ENCODE results near the gene SKP1.

SKP1 gene

DNA sequence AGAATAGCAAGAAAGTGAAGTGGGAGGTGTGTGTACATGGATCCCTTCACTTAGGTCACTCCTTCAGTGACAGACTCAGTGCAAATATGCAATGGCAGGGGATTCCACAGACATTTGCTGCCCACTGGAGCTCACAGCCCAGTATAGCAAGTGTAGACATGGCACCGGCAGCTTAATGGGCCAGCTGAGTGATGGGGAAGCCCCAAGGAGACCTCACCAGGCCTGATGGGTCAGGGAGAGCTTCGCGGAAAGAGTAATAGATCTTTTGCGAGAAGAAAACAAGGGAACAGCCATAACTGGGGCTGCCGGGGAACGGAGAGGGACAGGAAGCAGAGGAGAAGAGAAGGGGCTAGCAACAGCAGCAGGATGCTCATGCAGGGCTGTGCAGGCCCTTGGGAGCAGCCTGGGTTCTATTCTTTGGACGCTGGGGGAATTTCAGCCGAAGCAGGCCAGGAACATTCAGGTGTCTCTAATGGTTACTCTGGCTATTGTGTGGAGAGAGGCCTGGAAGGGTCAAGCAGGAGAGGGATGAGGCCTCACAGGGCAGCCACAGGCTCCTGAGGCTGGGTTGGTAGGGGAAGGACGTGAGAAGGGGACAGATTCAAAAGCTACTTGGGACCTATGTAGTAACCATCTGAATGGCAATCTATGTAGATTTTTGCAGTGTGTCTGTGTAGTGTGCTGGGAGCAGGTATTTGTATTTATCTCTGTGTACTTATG is 35.3 kb downstream of the SKP1 start:
- peak; percentile 24 for TF ChIP-seq CTCF (IDR thresholded peaks at IDR 0.05; ENCODE audit: control extremely low read depth, extremely low read depth, low read depth, missing control alignments)
- ChIA-PET POLR2A (no interaction called here), CTCF (interaction anchor here (0.7 to 26.3 kb wide), 15 partner anchors 7 to 447 kb away, joined by 3 to 882 read pairs (median 6); no protein-coding TSS in a partner anchor)
- no peak for DNase-seq (ENCODE audit: extremely low spot score)

DNA sequence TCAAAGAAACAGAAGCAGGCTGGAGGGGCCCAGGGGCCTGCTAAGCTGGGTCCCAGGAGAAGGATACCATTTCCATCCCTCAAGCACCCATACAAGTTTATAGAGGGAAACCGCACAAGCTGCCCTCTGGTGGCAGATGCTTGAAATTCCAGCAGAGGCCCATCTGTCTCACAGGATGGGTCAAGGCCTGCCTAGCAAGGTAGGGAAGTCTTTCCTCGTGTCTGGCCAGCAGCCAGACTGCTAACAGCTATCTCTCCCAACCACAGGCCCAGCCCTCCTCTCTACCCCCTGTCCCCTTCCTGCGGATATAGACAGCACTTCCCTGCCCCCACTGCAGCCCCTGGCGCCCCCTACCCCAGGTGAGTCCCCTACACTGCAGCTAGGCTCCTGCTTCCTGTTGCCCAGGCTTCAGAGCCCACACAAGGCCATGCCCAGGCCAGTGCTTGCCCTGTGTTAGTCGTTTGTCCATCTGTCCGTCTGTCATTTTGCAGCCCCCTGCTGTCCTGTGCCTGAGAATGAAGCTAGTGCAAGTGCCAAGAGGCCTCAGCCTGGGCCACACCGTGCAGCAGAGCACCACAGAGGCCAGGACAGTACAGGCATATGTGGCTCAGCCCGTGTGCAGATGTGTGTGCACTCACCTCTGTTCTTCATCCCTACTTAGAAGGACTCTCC is 36.1 kb downstream of the SKP1 start:
- DNase-seq (ENCODE audit: extremely low spot score), result peak; percentile 74

GRCh38 chr5:134139891-134140469 is 36.8 kb downstream of the SKP1 start:
- POLR2A ChIA-PET, result interaction anchor here (1.9 kb wide), 1 partner anchor 37 kb away, joined by 8 read pairs; the partner anchor contains the start of gene SKP1
- DNase-seq (ENCODE audit: extremely low spot score), result no peak
- no peak for TF ChIP-seq CTCF (IDR thresholded peaks at IDR 0.05; ENCODE audit: control extremely low read depth, extremely low read depth, low read depth, missing control alignments)
- CTCF ChIA-PET, result interaction anchor here (0.8 to 26.3 kb wide), 21 partner anchors 8 to 136 kb away, joined by 3 to 882 read pairs (median 7); no protein-coding TSS in a partner anchor

More for the DNA sequence above, 36.1 kb downstream of the SKP1 start:
- POLR2A ChIA-PET, result interaction anchor here (1.9 kb wide), 1 partner anchor 36 kb away, joined by 8 read pairs; the partner anchor contains the start of gene SKP1
- CTCF ChIA-PET, result interaction anchor here (0.7 to 26.3 kb wide), 24 partner anchors 7 to 448 kb away, joined by 3 to 882 read pairs (median 6); no protein-coding TSS in a partner anchor
- peak; percentile 80 for TF ChIP-seq CTCF (IDR thresholded peaks at IDR 0.05; ENCODE audit: control extremely low read depth, extremely low read depth, low read depth, missing control alignments)

- ChIA-PET CTCF (interaction anchor here (1.0 to 26.3 kb wide), 11 partner anchors 9 to 131 kb away, joined by 3 to 882 read pairs (median 13); no protein-coding TSS in a partner anchor), POLR2A (interaction anchor here (0.9 to 1.9 kb wide), 3 partner anchors 28 to 39 kb away, joined by 4 to 8 read pairs (median 5); partner anchors contain the start of gene SKP1)
- DNase-seq (ENCODE audit: extremely low spot score), result no peak
- no peak for TF ChIP-seq CTCF (IDR thresholded peaks at IDR 0.05; ENCODE audit: control extremely low read depth, extremely low read depth, low read depth, missing control alignments)
Measured at GRCh38 chr5:134139377-134139851, 37.3 kb downstream of the SKP1 start.

DNA sequence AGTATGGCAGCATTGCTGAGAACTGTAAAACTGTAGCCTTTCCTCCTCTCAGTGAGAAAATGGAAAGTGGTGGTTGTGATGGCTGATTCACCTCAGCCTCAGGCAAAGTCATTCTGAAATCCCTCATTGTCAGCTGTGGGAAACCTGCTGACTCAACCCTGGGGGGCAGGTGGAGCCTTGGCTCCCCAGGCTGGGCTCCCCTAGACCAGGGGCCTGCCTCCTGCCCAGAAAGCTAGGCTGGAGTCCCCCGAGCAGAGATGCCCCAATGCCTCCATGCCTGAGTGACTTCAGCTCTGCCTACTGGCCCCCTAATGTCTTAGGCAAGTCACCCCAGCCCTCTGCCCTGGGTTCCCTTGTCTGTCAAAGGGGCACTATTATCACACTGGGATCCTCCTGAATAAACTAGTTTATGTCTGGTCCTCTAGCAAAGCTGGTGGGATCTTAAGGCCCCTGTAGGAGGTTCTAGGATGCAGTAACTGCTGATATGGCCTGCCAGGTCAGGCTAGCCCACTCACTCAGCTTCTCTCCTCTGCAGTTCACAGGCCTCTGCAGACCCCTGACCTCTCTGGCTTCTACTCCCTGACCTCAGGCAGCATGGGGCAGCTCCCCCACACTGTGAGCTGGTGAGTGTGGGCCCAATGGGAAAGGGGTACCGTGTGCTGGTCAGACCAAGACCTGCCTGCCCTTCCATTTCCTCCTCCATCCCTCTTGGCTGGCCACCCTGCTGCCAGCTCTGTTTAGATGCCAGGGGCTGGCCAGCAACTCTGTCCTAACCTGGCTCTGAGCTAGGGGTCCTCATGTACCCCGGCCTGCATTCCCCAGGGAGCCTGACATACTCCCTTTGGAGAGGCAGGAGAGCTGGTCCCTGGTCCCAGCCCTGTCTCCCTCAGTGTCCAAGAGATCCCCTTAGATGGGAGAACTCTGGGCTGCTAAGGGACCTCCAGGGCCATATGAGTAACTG is 38.1 kb downstream of the SKP1 start:
- no peak for TF ChIP-seq CTCF (IDR thresholded peaks at IDR 0.05; ENCODE audit: control extremely low read depth, extremely low read depth, low read depth, missing control alignments)
- POLR2A ChIA-PET, result interaction anchor here (0.7 to 1.9 kb wide), 6 partner anchors 12 to 99 kb away, joined by 3 to 9 read pairs (median 4); partner anchors contain the start of genes SKP1 and TCF7
- peak; percentile 81 for DNase-seq (ENCODE audit: extremely low spot score)
- CTCF ChIA-PET, result interaction anchor here (0.8 to 26.3 kb wide), 13 partner anchors 9 to 141 kb away, joined by 3 to 882 read pairs (median 7); no protein-coding TSS in a partner anchor
